ENCODE measurements around the gene FKBP2. TPM values are rescaled to one million over a fixed set of nuclear protein-coding genes. Genes with fewer than 3 reads are reported as not detected.

FKBP2 gene
- total and polyA plus RNA-seq, 2 experiments from 2014 or later: 40.7 to 188 TPM

- Histone ChIP-seq H3K9me3 (ENCODE audit: low read depth) (no peaks in the 10 kb centered on the region), H3K27me3 (replicated peaks; ENCODE audit: insufficient read depth) (no peaks in the 10 kb centered on the region), H3K36me3 (ENCODE audit: low read depth) (no peaks in the 10 kb centered on the region; the same call in 1 of the 2 replicates)
These were observed 14.5 kb downstream of the FKBP2 start for GRCh38 chr11:64255135-64256128.

GRCh38 chr11:64256300-64256699 is 15.4 kb downstream of the FKBP2 start:
- Histone ChIP-seq H3K27me3 (replicated peaks; ENCODE audit: insufficient read depth) (no peaks in the 10 kb centered on the region), H2AFZ (no peak overlapping the region), H3F3A (ENCODE audit: insufficient read depth) (no peaks in the 10 kb centered on the region), H4K20me1 (ENCODE audit: insufficient read depth) (no peaks in the 10 kb centered on the region), H3K4me3 (no peak overlapping the region), H3K9me2 (ENCODE audit: insufficient read depth) (no peaks in the 10 kb centered on the region), H3K9me3 (ENCODE audit: low read depth) (no peaks in the 10 kb centered on the region), H3K27ac (no peak overlapping the region), H3K36me3 (ENCODE audit: low read depth) (no peaks in the 10 kb centered on the region; the same call in 1 of the 2 replicates), H3K79me2 (ENCODE audit: insufficient read depth) (peaks cover 29% of the 10 kb centered on the region), H3K4me1 (ENCODE audit: insufficient read depth) (peaks cover 11% of the 10 kb centered on the region; the same call in 1 of the 2 replicates), H3K9ac (no peak overlapping the region), H3K4me2 (ENCODE audit: unreplicated experiment) (no peak overlapping the region)
- no peak for TF ChIP-seq EZH2 (IDR thresholded peaks at IDR 0.05; ENCODE audit: insufficient read depth, poor library complexity, severe bottlenecking)
- TF ChIP-seq EZH2phosphoT487 (IDR thresholded peaks at IDR 0.05; ENCODE audit: insufficient read depth, low read depth): no peak
- in situ Hi-C loops (cut with MboI): no loop called here
- 93 to 97% methylated on average over 11 to 15 of the region's 15 CpGs for WGBS, 2 experiments (ENCODE audit: low coverage in 1 of 2, low lambda C conversion rate in 2 of 2, missing lambda C conversion rate in 2 of 2)
- DNase-seq: no peak

More at GRCh38 chr11:64255135-64256128, 14.5 kb downstream of the FKBP2 start:
- no peak for DNase-seq
- H3K9ac ChIP-seq: no peak overlapping the region
- no peaks in the 10 kb centered on the region for H3F3A ChIP-seq (ENCODE audit: insufficient read depth)
- peaks cover 29% of the 10 kb centered on the region for H3K79me2 ChIP-seq (ENCODE audit: insufficient read depth)
- H2AFZ ChIP-seq: no peak overlapping the region
- peaks cover 11% of the 10 kb centered on the region; the same call in 1 of the 2 replicates for H3K4me1 ChIP-seq (ENCODE audit: insufficient read depth)
- H3K9me2 ChIP-seq (ENCODE audit: insufficient read depth): no peaks in the 10 kb centered on the region
- no peak overlapping the region for H3K4me2 ChIP-seq (ENCODE audit: unreplicated experiment)
- H3K27ac ChIP-seq: no peak overlapping the region
- no peak overlapping the region for H3K4me3 ChIP-seq
- TF ChIP-seq EZH2phosphoT487 (IDR thresholded peaks at IDR 0.05; ENCODE audit: insufficient read depth, low read depth) (no peak), EZH2 (IDR thresholded peaks at IDR 0.05; ENCODE audit: insufficient read depth, poor library complexity, severe bottlenecking) (no peak)
- WGBS, 2 experiments (ENCODE audit: low coverage in 1 of 2, low lambda C conversion rate in 2 of 2, missing lambda C conversion rate in 2 of 2): 88 to 91% methylated on average over 32 to 33 of the region's 35 CpGs
- H4K20me1 ChIP-seq (ENCODE audit: insufficient read depth): no peaks in the 10 kb centered on the region
- in situ Hi-C loops (cut with MboI): no loop called here

- no peak overlapping the region for H3K4me3 ChIP-seq
- in situ Hi-C loops (cut with MboI): no loop called here
- no peak overlapping the region for H3K27ac ChIP-seq
- H3K27me3 ChIP-seq (replicated peaks; ENCODE audit: insufficient read depth): no peaks in the 10 kb centered on the region
- peaks cover 10% of the 10 kb centered on the region for H3K79me2 ChIP-seq (ENCODE audit: insufficient read depth)
- no peaks in the 10 kb centered on the region for H3F3A ChIP-seq (ENCODE audit: insufficient read depth)
- no peak for DNase-seq
- H3K9me3 ChIP-seq (ENCODE audit: low read depth): no peaks in the 10 kb centered on the region
- H3K36me3 ChIP-seq (ENCODE audit: low read depth): peaks cover 7% of the 10 kb centered on the region; the same call in 1 of the 2 replicates
- no peak for TF ChIP-seq EZH2phosphoT487 (IDR thresholded peaks at IDR 0.05; ENCODE audit: insufficient read depth, low read depth)
- no peak for TF ChIP-seq EZH2 (IDR thresholded peaks at IDR 0.05; ENCODE audit: insufficient read depth, poor library complexity, severe bottlenecking)
- no peaks in the 10 kb centered on the region for H4K20me1 ChIP-seq (ENCODE audit: insufficient read depth)
- H3K4me1 ChIP-seq (ENCODE audit: insufficient read depth): 0 out of 2 replicates have a peak, but pooled peaks cover 3% of the 10 kb centered on the region
- WGBS, 2 experiments (ENCODE audit: low coverage in 1 of 2, low lambda C conversion rate in 2 of 2, missing lambda C conversion rate in 2 of 2): 90 to 93% methylated on average over 20 to 24 of the region's 24 CpGs
- H2AFZ ChIP-seq: no peak overlapping the region
- no peak overlapping the region for H3K4me2 ChIP-seq (ENCODE audit: unreplicated experiment)
- no peak overlapping the region for H3K9ac ChIP-seq
- H3K9me2 ChIP-seq (ENCODE audit: insufficient read depth): no peaks in the 10 kb centered on the region
These were observed 17.5 kb downstream of the FKBP2 start for GRCh38 chr11:64258356-64258755.

- 99% methylated on average over 18 to 24 of the region's 32 CpGs for WGBS, 2 experiments (ENCODE audit: low coverage in 1 of 2, low lambda C conversion rate in 2 of 2, missing lambda C conversion rate in 2 of 2)
- peaks cover 7% of the 10 kb centered on the region; the same call in 1 of the 2 replicates for H3K36me3 ChIP-seq (ENCODE audit: low read depth)
- no peak overlapping the region for H3K4me2 ChIP-seq (ENCODE audit: unreplicated experiment)
- no peak overlapping the region for H3K4me3 ChIP-seq
- H3F3A ChIP-seq (ENCODE audit: insufficient read depth): no peaks in the 10 kb centered on the region
- no peak for DNase-seq
- H3K9ac ChIP-seq: no peak overlapping the region
- no peaks in the 10 kb centered on the region for H3K9me3 ChIP-seq (ENCODE audit: low read depth)
- no peak overlapping the region for H3K27ac ChIP-seq
- H2AFZ ChIP-seq: no peak overlapping the region
- no peaks in the 10 kb centered on the region for H3K4me1 ChIP-seq (ENCODE audit: insufficient read depth)
- no peaks in the 10 kb centered on the region for H4K20me1 ChIP-seq (ENCODE audit: insufficient read depth)
- H3K27me3 ChIP-seq (replicated peaks; ENCODE audit: insufficient read depth): no peaks in the 10 kb centered on the region
- in situ Hi-C loops (cut with MboI): no loop called here
- H3K9me2 ChIP-seq (ENCODE audit: insufficient read depth): no peaks in the 10 kb centered on the region
- TF ChIP-seq EZH2 (IDR thresholded peaks at IDR 0.05; ENCODE audit: insufficient read depth, poor library complexity, severe bottlenecking) (no peak), EZH2phosphoT487 (IDR thresholded peaks at IDR 0.05; ENCODE audit: insufficient read depth, low read depth) (no peak)
- H3K79me2 ChIP-seq (ENCODE audit: insufficient read depth): peaks cover 3% of the 10 kb centered on the region
These were observed 18.1 kb downstream of the FKBP2 start for GRCh38 chr11:64258946-64259532.
